Measurements from ENCODE around the gene CBY3.
"Not testable (repeated sequence)": the region's sequence is repeated elsewhere in the genome, so short reads cannot be mapped to it uniquely, and the experiment has no call there.

DNA sequence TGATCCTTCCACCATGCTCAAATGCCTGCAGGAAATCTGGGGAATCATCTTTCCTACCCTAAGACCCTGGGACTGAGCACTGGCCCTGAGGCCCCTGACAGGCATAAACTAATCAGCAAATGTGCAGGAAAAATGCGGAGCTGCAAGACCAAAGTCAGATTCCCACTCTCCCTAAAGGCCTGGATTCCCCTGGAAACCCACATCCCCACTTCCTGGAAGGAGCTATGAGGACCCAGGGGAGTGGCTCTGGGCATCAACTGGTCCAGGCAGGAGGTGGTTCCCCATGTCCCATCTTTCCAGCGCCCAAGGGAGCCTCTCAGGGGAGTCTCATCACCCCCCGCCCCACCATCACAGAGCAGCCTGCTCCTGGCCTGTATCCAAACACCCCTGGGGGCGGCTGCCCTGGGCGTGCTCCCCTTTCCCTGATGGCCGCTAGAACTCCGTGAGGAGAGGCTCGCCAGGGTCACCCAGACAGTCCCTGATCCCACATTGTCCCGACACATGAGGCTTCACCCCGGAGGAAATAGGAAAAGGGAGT, 31.6 kb downstream of the CBY3 start:
- TF ChIP-seq, protein P1, sequence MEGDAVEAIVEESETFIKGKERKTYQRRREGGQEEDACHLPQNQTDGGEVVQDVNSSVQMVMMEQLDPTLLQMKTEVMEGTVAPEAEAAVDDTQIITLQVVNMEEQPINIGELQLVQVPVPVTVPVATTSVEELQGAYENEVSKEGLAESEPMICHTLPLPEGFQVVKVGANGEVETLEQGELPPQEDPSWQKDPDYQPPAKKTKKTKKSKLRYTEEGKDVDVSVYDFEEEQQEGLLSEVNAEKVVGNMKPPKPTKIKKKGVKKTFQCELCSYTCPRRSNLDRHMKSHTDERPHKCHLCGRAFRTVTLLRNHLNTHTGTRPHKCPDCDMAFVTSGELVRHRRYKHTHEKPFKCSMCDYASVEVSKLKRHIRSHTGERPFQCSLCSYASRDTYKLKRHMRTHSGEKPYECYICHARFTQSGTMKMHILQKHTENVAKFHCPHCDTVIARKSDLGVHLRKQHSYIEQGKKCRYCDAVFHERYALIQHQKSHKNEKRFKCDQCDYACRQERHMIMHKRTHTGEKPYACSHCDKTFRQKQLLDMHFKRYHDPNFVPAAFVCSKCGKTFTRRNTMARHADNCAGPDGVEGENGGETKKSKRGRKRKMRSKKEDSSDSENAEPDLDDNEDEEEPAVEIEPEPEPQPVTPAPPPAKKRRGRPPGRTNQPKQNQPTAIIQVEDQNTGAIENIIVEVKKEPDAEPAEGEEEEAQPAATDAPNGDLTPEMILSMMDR (IDR thresholded peaks at IDR 0.05), result not testable (repeated sequence)
- TF ChIP-seq, protein P2, sequence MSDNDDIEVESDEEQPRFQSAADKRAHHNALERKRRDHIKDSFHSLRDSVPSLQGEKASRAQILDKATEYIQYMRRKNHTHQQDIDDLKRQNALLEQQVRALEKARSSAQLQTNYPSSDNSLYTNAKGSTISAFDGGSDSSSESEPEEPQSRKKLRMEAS (IDR thresholded peaks at IDR 0.05; ENCODE audit: low read depth), result not testable (repeated sequence)
- not testable (repeated sequence) for TF ChIP-seq RAD21 (IDR thresholded peaks at IDR 0.05; ENCODE audit: low read length); TAF1 (IDR thresholded peaks at IDR 0.05; ENCODE audit: borderline replicate concordance, low read depth, low read length); MXI1 (IDR thresholded peaks at IDR 0.05; ENCODE audit: low read depth, low read length)
- TF ChIP-seq, protein P3, sequence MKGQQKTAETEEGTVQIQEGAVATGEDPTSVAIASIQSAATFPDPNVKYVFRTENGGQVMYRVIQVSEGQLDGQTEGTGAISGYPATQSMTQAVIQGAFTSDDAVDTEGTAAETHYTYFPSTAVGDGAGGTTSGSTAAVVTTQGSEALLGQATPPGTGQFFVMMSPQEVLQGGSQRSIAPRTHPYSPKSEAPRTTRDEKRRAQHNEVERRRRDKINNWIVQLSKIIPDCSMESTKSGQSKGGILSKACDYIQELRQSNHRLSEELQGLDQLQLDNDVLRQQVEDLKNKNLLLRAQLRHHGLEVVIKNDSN (IDR thresholded peaks at IDR 0.05; ENCODE audit: borderline replicate concordance, low read depth), result not testable (repeated sequence)
